Posterior cingulate gyrus (tissue), 11 donors: ENCODE data around the gene SCCPDH.
"Not testable (repeated sequence)": the region's sequence is repeated elsewhere in the genome, so short reads cannot be mapped to it uniquely, and the experiment has no call there.

Experiments used
- DNase-seq, 10 donors: peaks; one replicate each; pipeline versions ENCODE4 v3.0.0 to v3.0.0-alpha.2; 2020 to 2021; ENCODE audit warnings: mixed read lengths in 3 of 10
- intact Hi-C: fragments of 100-400 bp; cut with DNase I; formaldehyde crosslinking; loops from one replicate; pipeline ENCODE4 v1.15.1; 2023

Gene SCCPDH

DNA sequence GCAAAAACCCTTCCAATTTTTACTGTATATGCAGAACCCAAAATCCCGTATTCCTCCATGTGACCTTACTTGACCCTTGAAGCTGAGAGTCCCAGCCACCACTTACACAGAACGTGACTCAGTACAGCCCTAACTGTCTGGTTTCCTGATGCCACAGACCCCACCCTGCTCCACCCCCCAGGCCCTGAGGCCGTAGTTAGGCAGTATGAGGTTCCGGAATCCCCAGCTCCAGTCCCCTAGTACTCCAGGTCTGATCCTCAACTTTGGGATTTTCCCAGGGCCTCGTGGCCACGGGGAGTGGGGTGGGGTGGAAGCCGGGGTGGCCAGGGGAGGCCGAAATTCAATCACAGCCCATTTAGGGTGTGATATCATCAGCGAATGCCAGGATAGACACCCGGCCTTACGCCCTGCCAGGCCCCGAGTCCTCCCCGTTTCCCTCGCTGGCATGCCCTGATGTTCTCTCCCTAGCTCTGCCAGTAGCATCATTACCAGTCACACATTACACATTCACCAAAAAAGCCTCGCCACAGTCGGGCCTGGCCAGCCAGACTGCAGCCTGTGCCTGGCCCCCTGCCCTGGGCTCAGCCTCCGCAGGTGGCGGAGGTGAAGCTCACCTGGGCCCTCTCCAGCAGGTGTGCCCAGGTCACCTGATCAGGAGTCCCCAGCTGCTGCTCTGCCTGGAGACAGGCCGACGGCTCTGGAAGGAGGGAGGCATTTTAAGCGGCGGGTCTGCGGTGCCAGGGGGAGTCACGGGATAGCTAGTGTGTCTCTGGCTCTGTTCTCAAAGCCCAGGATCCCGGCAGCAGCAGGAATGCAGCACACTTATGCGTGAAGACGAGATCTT lies 70.8 kb downstream of the SCCPDH start:
- DNase-seq, result no peak
- intact Hi-C loops, result no loop called here

DNA sequence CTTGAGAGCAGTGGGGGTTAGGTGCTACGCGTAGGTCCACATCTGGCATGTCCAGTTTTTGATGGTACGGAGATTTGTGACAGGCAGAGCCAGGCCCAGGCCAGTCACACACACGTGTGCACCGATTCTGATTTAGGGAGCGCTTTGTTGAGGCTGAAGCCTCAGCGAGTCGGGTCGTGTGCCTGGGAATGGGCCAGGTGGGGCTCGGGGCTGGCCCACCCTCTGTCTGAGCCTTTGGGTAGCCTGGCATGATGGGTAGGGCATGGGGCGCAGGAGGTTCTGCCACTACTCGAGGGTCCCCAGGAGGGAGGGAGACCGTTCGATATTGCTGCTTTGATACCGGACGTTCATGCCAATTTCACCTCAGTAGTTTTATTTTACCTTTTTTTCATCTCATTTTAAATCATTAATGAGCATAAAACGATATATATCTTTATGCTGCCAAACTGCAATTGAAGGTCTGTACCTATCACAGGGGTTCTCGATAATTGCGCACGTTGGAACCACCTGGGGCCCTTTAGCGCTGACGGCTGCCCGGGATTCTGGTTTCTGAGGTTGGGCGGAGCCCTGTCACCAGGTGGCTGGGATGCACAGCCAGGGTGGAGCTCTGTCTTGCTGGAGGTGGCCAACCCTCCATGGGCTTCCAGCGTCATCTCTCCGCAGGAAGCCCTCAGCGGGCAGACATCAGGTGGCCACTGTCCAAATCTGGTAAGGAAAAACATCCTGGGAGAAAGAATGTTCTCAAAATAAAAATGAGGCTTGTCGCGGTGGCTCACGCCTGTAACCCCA lies 71.9 kb downstream of the SCCPDH start:
- intact Hi-C loops, result no loop called here

DNA sequence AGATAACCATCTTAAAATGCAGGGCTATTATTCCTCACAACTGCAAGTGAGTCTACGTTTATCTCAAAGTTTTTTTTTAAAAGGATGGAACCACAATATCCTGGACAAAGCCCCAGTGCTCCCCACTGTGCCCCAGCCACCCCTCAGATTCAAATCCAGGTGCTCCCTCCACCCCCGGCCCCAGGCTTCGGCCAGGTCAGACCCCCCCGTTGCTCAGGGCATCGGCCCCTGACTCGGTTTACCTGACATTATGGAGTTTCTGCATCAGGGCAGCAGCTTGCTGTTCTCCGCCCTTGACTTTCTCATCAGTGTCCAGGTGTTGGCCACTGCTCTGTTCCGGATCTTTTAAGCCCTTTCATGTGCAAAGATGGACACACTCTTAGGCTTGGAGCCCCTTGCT lies 72.9 kb downstream of the SCCPDH start:
- intact Hi-C loops, result no loop called here
- no peak for DNase-seq

More for the DNA sequence above, 71.9 kb downstream of the SCCPDH start:
- DNase-seq, result no peak

DNA sequence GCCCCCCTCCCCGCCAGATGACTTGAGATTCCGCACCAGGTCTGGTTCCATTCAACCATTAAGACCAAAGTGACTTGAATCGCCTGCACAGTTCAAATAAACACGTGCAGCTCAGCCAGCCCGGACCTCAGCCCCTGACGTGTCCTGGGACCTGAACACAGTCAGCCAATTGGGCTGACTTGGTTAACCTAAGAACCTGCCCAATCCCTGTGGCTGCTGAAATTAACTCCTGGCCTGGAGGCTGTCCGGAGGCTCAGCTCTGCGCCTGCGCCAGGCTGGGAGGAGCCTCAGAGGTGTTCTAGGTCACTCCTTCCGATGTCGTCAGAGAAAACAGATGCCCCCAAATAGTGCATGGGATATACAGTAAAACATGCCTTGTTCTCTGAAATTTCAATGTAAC lies 73.4 kb downstream of the SCCPDH start:
- intact Hi-C loops, result no loop called here
- no peak for DNase-seq

DNA sequence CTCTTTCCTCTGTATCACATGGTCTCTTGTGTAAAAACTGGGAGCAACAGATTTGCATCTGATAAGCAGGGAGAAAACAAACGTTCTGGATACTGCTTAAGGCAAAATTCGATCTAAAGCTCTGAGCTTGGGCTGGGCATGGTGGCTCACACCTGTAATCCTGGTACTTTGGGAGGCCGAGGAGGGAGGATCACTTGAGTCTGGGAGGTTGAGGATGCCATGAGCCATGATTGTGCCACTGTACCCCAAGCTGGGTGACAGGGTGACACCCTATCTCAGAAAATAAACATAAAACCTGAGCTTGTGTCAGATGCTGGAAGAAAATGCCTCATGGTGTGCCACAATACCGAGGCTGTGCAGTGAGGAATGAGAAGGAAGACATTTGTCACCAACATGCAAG lies 73.9 kb downstream of the SCCPDH start:
- intact Hi-C loops, result no loop called here
- no peak for DNase-seq

DNA sequence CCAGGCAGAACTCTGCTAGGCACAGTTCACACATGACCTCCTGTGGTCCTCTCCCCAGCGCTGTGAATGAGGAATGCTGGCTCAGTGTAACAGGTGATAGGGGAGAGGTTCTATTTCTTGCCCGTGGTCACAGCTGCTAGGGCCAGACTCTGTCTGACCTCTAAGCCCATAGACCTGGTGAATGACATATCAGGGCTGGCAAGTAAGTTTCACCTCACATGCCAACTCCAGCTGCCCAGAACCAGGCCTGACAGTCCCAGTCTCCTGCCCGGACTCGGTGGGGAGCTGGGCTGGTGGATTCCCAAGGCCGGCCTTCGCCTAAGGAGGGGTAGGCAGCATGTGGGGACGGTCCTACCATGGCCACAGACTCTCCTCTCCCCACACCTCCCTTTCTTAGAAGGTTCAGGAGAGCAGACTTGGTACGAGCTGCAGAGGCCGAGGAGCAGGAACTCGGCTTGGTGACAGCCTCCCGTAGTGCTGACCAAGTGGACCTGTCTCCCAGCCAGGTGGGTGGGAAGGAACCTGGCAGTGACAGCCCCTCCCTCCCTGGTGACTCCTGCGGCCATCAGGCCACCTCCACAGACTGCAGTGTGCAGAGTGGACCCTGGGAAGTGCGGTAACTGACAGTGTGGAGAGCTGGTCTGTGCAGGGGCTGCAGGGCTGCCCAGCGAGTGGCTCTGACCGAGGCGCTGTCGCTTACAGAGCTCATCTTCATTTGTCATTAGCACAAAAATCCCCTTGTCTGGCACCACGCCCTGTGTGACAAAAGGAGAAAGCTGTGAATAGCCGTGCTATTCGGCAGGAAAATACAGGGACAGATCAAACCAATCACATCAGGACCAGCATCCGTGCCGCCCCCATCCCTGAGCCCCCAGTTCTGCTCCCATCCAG lies 74.6 kb downstream of the SCCPDH start:
- DNase-seq, result peak in 1 of 10 donors; percentile 57
- intact Hi-C loops, result no loop called here

DNA sequence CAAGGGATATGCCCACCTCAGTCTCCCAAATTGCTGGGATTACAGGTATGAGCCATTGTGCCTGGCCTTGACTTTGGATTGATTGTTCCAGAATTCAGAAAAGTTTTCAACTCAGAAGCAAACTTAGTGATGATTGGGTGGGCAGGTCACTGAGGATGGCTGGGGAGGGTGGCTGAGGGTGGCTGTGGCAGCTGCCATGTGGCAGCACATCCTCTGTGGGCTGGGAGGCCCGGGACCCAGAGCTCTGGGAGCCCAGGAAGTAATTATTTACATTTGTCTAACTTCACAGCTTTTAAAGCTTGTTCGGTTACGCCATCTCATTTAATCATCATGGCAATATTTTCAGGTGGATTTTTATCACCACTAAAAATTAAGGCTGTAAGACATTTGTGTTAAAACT lies 76.1 kb downstream of the SCCPDH start:
- peak in 2 of 10 donors; percentile 20 to 57 for DNase-seq
- intact Hi-C loops, result no loop called here

DNA sequence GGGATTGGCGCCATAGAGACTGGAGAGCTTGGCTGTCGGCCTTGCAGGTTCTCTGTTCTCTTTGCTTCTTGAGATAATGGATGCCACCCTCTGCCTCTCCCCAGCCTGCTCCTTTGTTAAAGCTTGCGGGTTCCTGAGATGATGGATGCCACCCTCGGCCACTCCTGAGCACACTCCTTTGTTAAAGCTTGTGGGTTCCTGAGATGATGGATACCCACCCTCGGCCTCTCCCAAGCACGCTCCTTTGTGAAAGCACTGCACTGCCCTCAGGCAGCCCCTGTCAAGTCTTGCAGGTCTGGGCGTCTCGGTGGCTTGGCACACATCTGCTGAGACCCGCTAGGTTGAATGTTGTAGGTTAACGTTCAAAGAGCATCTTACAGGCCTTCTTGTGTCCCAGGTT lies 76.5 kb downstream of the SCCPDH start:
- intact Hi-C loops, result no loop called here
- peak in 1 of 10 donors; percentile 75 for DNase-seq

DNA sequence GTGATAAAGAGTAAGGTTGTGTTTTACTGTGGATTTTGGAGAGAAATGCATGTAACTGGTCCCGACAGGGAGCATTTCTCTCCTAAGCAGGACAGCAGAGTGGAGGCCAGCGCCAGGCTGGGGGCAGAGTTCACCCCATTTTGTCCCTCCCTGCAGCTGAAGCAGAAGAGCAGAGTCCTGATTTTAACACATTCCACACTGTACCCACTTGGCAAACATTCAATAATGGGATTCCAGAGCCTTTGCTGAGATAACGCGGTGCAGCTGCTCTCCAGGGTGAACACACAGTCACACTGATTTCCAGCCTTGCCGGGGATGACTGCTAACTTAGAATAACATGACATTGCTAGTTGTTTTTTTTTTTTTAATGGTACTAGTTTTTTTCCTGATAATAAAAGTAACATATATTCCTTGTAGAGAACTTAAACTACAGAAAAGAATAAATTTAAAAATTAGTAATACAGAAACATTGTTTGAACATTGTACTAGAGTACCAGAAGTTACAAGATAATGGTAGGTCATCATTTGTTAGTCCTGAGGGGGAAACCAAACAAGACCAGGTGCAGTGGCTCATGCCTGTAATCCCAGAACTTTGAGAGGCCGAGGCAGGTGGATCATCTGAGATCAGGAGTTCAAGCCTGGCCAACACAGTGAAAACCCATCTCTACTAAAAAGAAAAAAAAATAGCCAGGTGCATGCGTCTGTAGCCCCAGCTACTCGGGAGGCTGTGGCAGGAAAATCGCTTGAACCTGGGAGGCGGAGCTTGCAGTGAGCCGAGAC lies 77.2 kb downstream of the SCCPDH start:
- peak in 1 of 10 donors; percentile 69 for DNase-seq
- intact Hi-C loops, result no loop called here

DNA sequence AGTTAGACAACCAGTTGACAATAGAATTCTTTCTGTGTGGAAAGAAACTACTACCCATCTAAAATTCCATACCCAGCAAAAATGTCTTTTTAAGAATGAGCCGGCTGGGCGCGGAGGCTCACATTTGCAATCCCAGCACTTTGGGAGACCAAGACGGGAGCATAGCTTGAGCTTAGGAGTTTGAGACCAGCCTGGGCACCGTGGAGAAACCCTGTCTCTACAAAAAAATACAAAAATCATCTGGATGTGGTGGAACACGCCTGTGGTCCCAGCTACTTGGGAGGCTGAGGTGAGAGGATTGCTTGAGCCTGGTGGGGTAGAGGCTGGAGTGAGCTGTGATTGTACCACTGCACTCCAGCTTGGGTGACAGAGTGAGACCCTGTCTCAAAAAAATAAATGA lies 79.2 kb downstream of the SCCPDH start:
- DNase-seq, result peak in 1 of 10 donors; percentile 14
- intact Hi-C loops, result no loop called here

DNA sequence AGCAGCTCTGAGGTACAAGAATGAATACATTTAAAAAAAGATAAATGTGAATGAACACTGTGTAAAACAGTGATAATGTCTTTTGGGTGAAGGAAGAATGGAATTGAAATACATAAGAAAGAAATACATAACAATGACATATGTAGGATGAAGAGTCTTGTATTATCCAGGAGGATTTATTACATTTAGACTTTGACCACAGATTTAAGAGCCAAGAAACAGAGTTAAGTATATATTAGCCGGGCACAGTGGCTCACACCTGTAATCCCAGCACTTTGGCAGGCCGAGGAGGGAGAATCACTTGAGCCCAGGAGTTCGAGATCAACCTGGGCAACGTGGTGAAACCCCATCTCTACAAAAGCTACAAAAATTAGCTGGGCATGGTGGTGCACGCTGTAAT lies 79.7 kb downstream of the SCCPDH start:
- DNase-seq, result no peak
- intact Hi-C loops, result no loop called here

DNA sequence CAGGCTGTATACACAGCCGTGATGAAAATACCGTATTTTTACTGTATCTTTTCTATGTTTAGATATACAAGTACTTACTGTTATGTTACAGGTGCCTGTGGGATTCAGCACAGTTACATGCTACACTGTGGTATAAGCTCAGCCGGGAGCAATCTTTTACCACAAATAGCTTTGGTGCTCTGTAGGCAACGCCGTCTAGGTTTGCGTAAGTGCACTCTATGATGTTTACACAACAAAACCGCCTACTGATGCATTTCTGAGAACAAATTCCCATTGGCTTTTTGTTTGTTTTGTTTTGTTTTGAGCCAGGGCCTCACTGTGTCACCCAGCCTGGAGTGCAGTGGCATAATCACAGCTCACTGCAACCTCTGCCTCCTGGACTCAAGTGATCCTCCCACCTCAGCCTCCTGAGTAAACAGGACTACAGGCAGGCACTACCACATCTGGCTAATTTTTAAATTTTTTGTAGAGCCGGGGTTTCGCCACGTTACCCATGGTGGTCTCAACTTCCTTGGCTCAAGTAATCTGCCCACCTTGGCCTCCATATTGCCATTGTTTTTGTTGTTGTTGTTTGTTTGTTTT lies 81.0 kb downstream of the SCCPDH start:
- DNase-seq, result no peak
- intact Hi-C loops, result no loop called here

DNA sequence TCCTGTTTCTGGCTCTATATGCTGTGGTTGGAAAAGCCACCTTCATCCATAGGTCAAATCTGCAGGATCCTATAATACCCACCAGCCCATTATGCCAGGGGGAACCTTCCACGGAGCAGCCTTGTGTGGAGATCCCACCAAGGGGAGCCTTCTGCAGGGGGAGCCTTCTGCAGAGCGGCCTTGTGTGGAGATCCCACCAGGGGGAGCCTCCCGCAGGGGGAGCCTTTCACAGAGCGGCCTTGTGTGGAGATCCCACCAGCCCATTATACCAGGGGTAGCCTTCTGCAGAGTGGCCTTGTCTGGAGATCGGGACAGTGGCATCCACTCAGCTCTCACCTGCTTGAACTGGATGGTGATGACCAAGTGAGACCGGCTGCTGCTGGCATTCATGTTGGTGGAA lies 85.3 kb downstream of the SCCPDH start:
- peak in 1 of 10 donors; percentile 48 for DNase-seq

DNA sequence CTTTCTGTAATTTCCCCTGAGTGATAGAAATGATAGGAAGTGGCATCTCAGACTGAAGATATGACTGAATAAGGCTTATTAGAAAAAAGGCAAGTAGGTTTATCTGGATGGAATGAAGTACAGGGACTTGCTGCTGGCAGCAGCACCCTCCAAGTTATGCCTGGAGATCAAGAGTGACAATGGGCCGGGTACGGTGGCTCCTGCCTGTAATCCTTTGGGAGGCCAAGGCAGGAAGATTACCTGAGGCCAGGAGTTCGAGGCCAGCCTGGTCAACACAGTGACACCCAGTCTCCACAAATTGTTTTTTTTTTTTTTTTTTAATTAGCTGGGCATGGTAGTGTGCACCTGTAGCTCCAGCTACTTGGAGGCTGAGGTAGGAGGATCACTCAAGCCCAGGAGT lies 87.8 kb downstream of the SCCPDH start:
- no peak for DNase-seq
- intact Hi-C loops, result no loop called here

More for the DNA sequence above, 85.3 kb downstream of the SCCPDH start:
- intact Hi-C loops, result no loop called here

DNA sequence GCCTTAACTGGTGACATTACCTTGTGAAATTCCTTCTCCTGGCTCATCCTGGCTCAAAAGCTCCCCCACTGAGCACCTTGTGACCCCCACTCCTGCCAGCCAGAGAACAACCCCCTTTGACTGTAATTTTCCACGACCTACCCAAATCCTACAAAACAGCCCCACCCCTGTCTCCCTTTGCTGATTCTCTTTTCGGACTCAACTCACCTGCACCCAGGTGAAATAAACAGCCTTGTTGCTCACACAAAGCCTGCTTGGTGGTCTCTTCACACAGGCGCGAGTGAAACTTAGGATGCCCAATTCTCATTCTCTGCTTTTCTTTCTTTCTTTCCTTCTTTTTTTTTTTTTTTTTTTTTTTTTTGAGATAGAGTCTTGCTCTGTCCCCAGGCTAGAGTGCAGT lies 89.1 kb downstream of the SCCPDH start:
- intact Hi-C loops, DNase-seq: not testable (repeated sequence)

DNA sequence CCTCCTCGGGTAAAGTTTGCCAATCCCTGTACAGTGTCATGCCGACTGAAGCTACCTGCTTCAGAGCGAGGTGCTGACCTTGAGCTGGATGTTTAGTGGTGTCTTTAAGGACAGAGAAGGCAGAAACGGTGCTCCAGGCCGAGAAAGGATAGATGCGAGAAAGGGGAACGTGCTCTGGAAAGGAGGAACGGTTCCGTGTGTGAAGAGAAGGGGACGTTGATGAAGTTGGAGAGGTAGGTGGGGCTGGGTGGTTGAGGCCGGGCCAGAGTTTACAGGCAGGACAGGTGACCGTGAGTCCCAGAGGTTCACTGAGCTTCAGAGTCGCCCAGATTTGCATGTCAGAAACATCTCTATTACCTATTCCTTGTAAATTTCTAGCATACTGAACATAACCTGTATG lies 90.7 kb downstream of the SCCPDH start:
- intact Hi-C loops, result no loop called here
- no peak for DNase-seq

DNA sequence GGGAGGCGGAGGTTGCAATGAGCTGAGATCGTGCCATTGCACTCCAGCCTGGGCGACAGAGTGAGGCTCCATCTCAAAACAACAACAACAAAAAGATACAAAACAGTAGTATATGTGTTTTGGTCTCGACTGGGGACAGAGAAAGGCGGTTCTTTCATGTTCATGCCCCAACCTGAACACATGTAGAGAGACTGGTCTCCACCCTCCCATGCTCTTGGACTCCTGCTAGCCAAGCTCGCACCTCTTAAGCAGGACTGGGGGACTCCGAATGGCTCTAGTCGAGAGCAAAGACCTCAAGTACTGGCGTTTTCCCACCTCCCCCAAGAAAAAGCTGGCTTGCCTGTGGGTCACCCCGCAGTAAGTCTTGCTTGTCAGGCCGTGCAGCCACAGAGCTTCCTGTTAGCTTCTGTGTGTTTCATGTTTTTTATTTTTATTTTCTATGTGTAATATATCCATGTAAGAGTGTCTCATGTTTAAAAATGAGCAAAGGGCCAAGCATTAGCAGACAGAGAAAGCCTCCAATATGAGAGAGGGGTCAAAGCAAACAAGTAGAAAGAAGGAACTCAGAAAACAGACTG lies 91.6 kb downstream of the SCCPDH start:
- DNase-seq, result no peak

More for the DNA sequence above, 91.6 kb downstream of the SCCPDH start:
- intact Hi-C loops, result no loop called here
